D721Med (cell line): ENCODE data around the gene TFAP2C.

ENCODE experiments used
- DNase-seq: peaks from one replicate; pipeline ENCODE4 v3.0.0; 2011; ENCODE audit warnings: low spot score; ENCODE audit not compliant: insufficient read length
- FAIRE-seq: peaks from 2 replicates; lab custom pipeline; 2011; peaks lifted over from hg19 to GRCh38; lab: Jason Lieb, UNC
- TF ChIP-seq, protein P1 (sequence below): IDR thresholded peaks from 2 replicates; pipeline ENCODE4 v1.5.1; 2012; ENCODE audit warnings: mild to moderate bottlenecking, control low read depth; ENCODE audit not compliant: insufficient read depth; ENCODE audit errors: missing control alignments

Gene TFAP2C

DNA sequence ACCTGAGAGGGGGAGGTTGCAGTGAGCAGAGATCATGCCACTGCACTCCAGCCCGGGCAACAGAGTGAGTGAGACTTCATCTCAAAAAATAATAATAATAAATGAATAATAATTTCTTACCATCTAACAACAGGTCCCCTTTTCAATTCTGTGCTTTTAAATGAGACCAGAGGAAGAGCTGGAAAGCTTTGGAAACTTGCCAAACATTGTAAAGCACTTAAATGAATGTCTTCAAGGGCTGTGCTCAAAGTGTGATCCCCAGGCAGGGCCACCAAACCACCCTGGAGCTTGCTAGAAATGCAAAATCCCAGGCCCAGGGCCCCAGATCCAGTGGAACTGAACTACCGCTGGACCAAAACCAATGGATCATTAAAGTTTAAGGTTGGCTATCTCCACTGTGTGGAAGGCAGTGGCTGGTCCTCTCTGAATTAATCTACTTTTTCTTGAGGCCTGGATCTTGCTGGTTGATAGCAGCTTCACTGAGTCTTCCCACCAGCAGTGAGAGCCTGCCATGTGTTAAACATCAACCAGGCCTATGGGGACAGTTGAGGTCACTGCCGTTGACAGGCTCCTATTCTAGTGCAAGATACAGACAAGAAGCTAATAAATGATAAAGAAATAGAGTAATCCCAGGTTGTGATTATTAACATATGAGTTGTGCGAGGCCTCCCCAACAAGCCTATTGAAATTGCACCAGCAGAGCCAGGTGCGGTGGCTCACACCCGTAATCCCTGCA, 23.7 kb upstream of the TFAP2C start:
- TF ChIP-seq, protein P1, sequence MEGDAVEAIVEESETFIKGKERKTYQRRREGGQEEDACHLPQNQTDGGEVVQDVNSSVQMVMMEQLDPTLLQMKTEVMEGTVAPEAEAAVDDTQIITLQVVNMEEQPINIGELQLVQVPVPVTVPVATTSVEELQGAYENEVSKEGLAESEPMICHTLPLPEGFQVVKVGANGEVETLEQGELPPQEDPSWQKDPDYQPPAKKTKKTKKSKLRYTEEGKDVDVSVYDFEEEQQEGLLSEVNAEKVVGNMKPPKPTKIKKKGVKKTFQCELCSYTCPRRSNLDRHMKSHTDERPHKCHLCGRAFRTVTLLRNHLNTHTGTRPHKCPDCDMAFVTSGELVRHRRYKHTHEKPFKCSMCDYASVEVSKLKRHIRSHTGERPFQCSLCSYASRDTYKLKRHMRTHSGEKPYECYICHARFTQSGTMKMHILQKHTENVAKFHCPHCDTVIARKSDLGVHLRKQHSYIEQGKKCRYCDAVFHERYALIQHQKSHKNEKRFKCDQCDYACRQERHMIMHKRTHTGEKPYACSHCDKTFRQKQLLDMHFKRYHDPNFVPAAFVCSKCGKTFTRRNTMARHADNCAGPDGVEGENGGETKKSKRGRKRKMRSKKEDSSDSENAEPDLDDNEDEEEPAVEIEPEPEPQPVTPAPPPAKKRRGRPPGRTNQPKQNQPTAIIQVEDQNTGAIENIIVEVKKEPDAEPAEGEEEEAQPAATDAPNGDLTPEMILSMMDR = no peak
- DNase-seq = no peak
- no peak for FAIRE-seq

DNA sequence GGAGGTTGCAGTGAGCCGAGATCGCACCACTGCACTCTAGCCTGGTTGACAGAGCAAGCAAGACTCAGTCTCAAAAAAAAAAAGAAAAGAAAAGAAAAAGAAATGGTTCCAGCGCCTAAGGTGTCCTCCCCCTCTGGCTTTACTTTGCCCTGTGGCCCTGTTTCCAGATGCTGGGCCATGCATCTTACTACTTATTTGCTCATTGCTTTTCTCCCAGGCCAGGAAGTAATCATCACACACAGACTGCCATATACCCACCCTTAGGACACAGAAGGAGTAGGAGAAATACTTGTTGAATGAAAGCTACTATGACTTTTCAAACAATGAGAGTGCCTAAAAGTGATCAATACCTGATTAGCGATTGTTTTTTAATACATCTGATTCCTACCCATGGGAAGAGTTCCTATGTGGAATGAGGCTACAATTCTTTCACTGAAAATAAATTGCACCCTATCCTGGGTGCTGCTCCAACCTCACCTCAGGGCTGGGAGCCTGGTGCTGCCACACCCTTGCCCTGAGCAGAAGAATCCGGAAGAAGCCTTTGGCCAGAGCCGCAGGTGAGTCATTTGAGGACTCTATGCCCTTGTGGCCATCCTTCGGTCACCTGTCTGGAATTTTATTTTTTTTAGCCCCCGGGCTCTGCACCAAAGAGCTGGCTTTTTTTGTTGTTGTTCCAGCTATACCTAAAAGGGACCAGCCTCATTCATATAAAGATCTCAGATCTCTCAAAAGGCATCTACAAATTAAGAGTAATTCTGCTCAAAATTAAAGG, 22.7 kb upstream of the TFAP2C start:
- TF ChIP-seq, protein P1 = no peak
- FAIRE-seq = no peak

DNA sequence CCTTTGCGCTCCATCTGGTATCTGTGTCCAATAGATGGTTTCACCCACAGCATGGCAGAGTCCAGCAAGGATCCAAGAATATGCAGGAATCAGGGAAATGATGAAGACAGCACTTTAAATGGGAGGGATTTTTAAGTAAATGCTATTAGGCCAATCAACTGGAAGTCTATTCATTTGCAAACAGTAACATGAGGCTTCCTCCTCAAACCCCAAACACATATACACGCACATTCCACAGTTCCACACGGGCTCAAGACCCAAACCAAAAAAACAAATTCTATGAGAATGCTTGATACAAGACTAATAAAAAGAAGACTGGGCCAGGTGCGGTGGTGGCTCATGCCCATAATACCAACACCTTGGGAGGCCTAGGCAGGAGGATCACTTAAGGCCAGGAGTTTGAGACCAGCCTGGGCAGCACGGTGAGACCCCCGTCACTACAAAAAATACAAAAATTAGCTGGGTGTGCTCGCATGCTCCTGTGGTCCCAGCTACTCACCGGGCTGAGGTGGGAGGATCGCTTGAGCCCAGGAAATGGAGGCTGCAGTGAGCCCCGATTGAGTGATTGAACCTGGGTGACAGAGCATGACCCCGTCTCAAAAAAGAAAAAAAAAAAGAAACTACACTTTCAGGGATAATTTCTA, 21.9 kb upstream of the TFAP2C start:
- FAIRE-seq (no peak), DNase-seq (no peak)
- TF ChIP-seq, protein P1 = no peak

More for the DNA sequence above, 22.7 kb upstream of the TFAP2C start:
- DNase-seq = no peak

DNA sequence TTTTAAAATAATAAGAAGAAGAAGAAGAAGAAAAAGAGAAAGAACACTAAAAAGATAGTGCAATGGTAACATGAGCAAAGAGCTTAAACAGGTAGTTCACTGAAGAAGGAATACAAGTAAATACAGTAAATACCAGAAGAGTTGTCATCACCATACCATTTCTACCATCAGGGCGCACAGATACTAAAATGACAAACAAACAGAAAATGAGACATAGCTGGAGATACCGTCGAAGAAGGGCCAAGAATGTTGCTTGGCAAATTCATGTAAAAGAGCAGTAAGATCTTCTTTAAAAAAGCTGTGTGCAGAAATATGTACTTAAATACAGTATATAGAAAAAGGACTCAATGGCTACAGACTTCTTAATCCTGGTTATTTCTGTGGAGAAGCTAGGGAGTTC, 20.7 kb upstream of the TFAP2C start:
- FAIRE-seq (no peak), DNase-seq (no peak)
- TF ChIP-seq, protein P1 = no peak

DNA sequence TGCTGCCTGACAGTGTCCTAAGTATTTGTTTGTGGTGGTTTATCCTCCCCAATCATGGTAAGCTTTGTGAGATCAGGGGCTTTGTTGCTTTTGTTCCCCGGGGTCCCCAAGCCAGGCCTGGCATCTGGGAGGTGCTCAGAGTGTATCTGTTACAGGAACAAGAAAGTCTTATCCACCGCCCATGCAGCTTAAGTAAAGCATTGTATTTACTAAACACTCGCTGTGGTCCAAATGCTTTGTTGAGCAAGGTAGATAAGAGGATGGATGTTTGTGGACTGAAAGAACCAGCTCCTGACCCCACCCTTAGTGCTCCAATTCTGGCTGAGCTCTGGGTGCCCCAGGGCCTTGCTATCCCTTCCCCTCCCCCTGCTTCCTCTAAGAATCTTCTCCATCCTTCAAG, 19.8 kb upstream of the TFAP2C start:
- TF ChIP-seq, protein P1 = no peak
- DNase-seq (no peak), FAIRE-seq (no peak)

DNA sequence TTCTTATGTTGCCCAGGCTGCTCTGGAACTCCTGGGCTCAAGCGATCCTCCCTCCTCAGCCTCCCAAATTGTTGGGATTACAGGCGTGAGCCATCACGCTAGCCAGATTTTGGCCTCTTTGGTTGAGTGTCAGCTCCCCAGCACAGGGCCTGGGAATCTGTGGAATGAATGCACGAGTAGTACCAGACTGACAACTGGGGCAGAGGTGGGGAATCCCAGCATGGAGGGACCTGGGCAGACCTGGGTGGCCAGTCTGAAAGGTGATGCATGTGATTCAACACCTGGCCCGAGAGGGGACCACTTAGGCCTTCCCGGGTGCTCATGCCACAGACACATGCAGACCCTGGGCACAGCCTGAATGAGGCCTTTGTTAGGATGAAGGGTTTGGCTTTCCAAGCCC, 19.0 kb upstream of the TFAP2C start:
- FAIRE-seq (no peak), DNase-seq (no peak)

More for the DNA sequence above, 19.0 kb upstream of the TFAP2C start:
- TF ChIP-seq, protein P1 = no peak
